Measurements from ENCODE around the gene UBE2M. TPM values are rescaled to one million over a fixed set of nuclear protein-coding genes. Genes with fewer than 3 reads are reported as not detected.
"Not testable (repeated sequence)": the region's sequence is repeated elsewhere in the genome, so short reads cannot be mapped to it uniquely, and the experiment has no call there.

Gene UBE2M
- total RNA-seq, 1 donor from 2014 or later: 118 TPM

DNA sequence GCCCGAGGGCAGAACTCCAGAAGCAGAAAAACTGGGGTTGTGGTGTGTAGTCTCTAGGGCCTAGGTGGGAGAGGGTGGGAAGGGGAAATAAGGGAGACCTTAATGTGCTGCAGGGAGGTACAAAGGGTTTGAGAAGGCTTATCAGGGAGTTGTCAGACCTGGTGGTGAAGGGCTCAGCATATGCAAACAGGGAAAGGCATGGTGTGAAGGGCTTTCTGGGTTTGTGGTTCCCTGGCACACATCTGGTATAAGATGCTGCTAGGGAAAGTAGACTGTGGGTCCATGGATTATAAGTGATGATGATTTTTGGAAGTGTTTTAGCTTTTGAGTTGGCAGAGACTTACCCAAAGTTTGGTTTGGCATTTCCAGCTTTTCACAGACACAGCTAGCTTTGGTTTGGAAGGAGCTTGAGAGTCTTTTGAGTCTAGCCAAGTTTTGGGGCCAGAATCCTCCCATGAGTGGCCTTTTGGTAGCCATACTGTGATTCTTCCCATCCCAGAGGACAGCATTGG, 12.3 kb downstream of the UBE2M start:
- Mint-ChIP-seq H3K4me3 (ENCODE audit: unreplicated experiment) (peak overlapping the region; percentile 97), H3K9me3 (ENCODE audit: unreplicated experiment) (peaks cover 23% of the 10 kb centered on the region), H3K27me3 (ENCODE audit: unreplicated experiment) (peaks cover 18% of the 10 kb centered on the region), H3K36me3 (ENCODE audit: unreplicated experiment) (no peaks in the 10 kb centered on the region), H3K27ac (ENCODE audit: unreplicated experiment) (peak overlapping the region; percentile 94), H3K4me1 (ENCODE audit: low read depth, unreplicated experiment) (peaks cover 10% of the 10 kb centered on the region)
- TF ChIP-seq, protein P1, sequence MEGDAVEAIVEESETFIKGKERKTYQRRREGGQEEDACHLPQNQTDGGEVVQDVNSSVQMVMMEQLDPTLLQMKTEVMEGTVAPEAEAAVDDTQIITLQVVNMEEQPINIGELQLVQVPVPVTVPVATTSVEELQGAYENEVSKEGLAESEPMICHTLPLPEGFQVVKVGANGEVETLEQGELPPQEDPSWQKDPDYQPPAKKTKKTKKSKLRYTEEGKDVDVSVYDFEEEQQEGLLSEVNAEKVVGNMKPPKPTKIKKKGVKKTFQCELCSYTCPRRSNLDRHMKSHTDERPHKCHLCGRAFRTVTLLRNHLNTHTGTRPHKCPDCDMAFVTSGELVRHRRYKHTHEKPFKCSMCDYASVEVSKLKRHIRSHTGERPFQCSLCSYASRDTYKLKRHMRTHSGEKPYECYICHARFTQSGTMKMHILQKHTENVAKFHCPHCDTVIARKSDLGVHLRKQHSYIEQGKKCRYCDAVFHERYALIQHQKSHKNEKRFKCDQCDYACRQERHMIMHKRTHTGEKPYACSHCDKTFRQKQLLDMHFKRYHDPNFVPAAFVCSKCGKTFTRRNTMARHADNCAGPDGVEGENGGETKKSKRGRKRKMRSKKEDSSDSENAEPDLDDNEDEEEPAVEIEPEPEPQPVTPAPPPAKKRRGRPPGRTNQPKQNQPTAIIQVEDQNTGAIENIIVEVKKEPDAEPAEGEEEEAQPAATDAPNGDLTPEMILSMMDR (IDR thresholded peaks at IDR 0.05; ENCODE audit: partially characterized antibody, unreplicated experiment): no peak
- DNase-seq: no peak

DNA sequence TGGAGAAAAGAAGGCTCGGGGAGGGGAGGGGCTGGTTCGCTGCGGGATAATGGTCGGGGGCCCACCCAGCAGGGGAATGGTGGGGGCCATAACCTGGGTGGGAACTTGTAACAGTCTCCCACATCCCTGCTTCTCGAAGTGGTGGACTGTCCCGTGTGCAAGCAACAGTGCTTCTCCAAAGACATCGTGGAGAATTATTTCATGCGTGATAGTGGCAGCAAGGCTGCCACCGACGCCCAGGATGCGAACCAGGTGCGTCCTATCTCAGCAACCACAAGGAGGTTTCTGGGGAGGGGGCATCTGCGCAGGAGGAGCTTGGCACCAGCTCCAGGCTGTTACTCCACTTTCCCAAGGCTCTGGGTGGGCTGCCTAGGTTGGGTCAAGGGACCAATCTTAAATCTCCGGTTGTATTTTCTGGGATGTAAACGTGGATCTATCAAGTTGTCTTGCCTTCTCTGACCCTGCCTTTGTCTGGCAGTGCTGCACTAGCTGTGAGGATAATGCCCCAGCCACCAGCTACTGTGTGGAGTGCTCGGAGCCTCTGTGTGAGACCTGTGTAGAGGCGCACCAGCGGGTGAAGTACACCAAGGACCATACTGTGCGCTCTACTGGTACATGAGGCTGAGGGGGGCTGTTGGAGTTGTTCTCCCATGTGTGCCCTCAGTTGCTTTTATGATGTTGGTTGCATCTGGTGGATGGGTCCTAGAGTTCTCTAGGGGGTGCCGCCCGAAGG, 13.0 kb downstream of the UBE2M start:
- H3K27me3 Mint-ChIP-seq (ENCODE audit: unreplicated experiment): peaks cover 18% of the 10 kb centered on the region
- peak overlapping the region; percentile 94 for H3K27ac Mint-ChIP-seq (ENCODE audit: unreplicated experiment)
- no peak for DNase-seq
- peak overlapping the region; percentile 97 for H3K4me3 Mint-ChIP-seq (ENCODE audit: unreplicated experiment)
- TF ChIP-seq, protein P1 (IDR thresholded peaks at IDR 0.05; ENCODE audit: partially characterized antibody, unreplicated experiment): no peak
- H3K9me3 Mint-ChIP-seq (ENCODE audit: unreplicated experiment): peaks cover 22% of the 10 kb centered on the region
- no peaks in the 10 kb centered on the region for H3K36me3 Mint-ChIP-seq (ENCODE audit: unreplicated experiment)
- H3K4me1 Mint-ChIP-seq (ENCODE audit: low read depth, unreplicated experiment): peaks cover 10% of the 10 kb centered on the region

DNA sequence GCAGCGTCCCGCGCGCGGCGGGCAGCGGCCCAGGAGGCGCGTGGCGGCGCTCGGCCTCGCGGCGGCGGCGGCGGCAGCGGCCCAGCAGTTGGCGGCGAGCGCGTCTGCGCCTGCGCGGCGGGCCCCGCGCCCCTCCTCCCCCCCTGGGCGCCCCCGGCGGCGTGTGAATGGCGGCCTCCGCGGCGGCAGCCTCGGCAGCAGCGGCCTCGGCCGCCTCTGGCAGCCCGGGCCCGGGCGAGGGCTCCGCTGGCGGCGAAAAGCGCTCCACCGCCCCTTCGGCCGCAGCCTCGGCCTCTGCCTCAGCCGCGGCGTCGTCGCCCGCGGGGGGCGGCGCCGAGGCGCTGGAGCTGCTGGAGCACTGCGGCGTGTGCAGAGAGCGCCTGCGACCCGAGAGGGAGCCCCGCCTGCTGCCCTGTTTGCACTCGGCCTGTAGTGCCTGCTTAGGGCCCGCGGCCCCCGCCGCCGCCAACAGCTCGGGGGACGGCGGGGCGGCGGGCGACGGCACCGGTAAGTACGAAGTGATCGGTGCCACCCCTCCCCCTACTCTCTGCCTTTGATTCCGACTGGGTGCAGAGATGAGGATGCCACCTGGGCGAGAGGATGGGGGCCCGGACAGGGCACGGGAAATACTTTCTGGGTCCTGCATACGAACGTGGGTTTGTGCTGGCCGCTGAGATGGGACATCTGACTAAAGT, 13.7 kb downstream of the UBE2M start:
- DNase-seq: peak; percentile 81
- Mint-ChIP-seq H3K4me3 (ENCODE audit: unreplicated experiment) (peak overlapping the region; percentile 97), H3K27ac (ENCODE audit: unreplicated experiment) (peak overlapping the region; percentile 94), H3K27me3 (ENCODE audit: unreplicated experiment) (peaks cover 18% of the 10 kb centered on the region), H3K4me1 (ENCODE audit: low read depth, unreplicated experiment) (peaks cover 10% of the 10 kb centered on the region), H3K9me3 (ENCODE audit: unreplicated experiment) (peaks cover 22% of the 10 kb centered on the region), H3K36me3 (ENCODE audit: unreplicated experiment) (no peaks in the 10 kb centered on the region)
- TF ChIP-seq, protein P1 (IDR thresholded peaks at IDR 0.05; ENCODE audit: partially characterized antibody, unreplicated experiment): no peak

DNA sequence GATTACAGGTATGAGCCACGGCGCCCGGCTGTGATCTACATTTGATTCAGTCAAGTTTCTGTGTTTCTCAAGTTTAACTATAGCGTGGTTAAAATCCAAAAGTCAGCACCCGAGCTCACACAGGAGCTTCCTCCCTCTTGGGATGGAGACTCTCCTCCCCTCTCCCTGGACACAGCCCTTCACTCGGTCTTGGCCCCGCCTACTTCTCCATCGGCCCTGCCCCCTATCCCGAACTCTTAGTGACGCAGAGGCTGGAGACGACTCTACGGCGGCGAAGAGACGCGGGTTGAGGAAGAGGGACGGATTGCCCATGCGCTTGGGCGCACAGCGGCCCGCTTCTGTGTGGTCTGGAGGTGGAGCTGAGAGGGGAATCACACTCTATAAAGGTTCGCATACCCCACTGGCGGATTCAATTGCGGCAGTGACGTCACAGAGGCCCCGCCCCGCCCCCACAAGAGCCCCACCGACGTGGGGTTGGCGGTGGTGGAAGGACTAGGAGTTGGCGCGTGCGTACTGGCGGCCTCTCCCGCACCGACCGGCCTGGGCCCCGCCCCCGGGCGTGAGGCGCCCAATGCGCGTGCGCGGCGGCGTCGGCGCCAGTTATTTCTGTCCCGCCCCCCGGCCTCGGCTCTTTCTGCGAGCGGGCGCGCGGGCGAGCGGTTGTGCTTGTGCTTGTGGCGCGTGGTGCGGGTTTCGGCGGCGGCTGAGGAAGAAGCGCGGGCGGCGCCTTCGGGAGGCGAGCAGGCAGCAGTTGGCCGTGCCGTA, 14.4 kb downstream of the UBE2M start, which contains the start of gene TRIM28:
Gene TRIM28 (plus strand): TSS at position 239 of the 765 bp plus-strand sequence. CDS start 694 bp downstream, outside the sequence.
- peaks cover 23% of the 10 kb centered on the region for H3K27me3 Mint-ChIP-seq (ENCODE audit: unreplicated experiment)
- peaks cover 10% of the 10 kb centered on the region for H3K4me1 Mint-ChIP-seq (ENCODE audit: low read depth, unreplicated experiment)
- no peaks in the 10 kb centered on the region for H3K36me3 Mint-ChIP-seq (ENCODE audit: unreplicated experiment)
- DNase-seq: peak; percentile 99
- peaks cover 22% of the 10 kb centered on the region for H3K9me3 Mint-ChIP-seq (ENCODE audit: unreplicated experiment)
- TF ChIP-seq, protein P1 (IDR thresholded peaks at IDR 0.05; ENCODE audit: partially characterized antibody, unreplicated experiment): no peak
- peak within 1 kb of the TSS; percentile 97 for H3K4me3 Mint-ChIP-seq (ENCODE audit: unreplicated experiment)
- peak within 1 kb of the TSS; percentile 97 for H3K27ac Mint-ChIP-seq (ENCODE audit: unreplicated experiment)

DNA sequence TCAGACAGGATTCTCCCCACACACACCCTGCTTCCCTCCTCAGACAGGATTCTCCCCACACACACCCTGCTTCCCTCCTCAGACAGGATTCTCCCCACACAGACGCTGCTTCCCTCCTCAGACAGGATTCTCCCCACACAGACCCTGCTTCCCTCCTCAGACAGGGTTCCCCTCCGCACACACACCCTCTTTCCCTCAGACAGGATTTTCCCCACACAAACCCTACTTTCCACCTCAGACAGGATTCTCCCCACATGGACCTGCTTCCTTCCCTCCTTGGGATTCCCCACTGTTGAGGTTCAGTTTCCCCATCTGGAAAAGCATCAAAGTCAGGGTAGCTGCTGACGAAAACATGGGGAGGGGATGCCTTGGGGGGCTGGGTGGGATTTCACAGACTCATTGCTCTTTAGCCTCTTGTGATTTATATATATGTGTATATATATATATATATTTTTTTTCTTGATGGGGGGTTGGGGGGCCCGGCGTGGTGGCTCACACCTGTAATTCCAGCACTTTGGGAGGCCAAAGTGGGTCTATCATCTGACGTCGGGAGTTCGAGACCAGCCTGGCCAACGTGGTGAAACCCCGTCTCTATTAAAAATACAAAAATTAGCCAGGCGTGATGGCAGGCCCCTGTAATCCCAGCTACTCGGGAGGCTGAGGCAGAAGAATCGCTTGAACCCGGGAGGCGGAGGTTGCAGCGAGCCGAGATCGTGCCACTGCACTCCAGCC, 15.6 kb downstream of the UBE2M start:
- H3K27ac Mint-ChIP-seq (ENCODE audit: unreplicated experiment); H3K4me3 Mint-ChIP-seq (ENCODE audit: unreplicated experiment); H3K4me1 Mint-ChIP-seq (ENCODE audit: low read depth, unreplicated experiment); DNase-seq; H3K36me3 Mint-ChIP-seq (ENCODE audit: unreplicated experiment): not testable (repeated sequence)
- Mint-ChIP-seq H3K9me3 (ENCODE audit: unreplicated experiment) (peaks cover 22% of the 10 kb centered on the region), H3K27me3 (ENCODE audit: unreplicated experiment) (peaks cover 25% of the 10 kb centered on the region)

DNA sequence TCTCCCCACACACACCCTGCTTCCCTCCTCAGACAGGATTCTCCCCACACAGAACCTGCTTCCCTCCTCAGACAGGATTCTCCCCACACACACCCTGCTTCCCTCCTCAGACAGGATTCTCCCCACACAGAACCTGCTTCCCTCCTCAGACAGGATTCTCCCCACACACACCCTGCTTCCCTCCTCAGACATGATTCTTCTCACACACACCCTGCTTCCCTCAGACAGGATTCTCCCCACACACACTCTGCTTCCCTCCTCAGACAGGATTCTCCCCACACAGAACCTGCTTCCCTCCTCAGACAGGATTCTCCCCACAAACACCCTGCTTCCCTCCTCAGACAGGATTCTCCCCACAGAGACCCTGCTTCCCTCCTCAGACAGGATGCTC, 19.2 kb downstream of the UBE2M start:
- not testable (repeated sequence) for DNase-seq; H3K4me1 Mint-ChIP-seq (ENCODE audit: low read depth, unreplicated experiment); H3K27ac Mint-ChIP-seq (ENCODE audit: unreplicated experiment); H3K4me3 Mint-ChIP-seq (ENCODE audit: unreplicated experiment); H3K9me3 Mint-ChIP-seq (ENCODE audit: unreplicated experiment); H3K36me3 Mint-ChIP-seq (ENCODE audit: unreplicated experiment)
- peaks cover 13% of the 10 kb centered on the region for H3K27me3 Mint-ChIP-seq (ENCODE audit: unreplicated experiment)

Data from glutamatergic neuron (in vitro differentiated cells).